Measurements from ENCODE around the gene CST8. TPM values are rescaled to one million over a fixed set of nuclear protein-coding genes. Genes with fewer than 3 reads are reported as not detected.

The CST8 gene
- total and polyA plus RNA-seq, 2 experiments from 2014 or later = not detected

DNA sequence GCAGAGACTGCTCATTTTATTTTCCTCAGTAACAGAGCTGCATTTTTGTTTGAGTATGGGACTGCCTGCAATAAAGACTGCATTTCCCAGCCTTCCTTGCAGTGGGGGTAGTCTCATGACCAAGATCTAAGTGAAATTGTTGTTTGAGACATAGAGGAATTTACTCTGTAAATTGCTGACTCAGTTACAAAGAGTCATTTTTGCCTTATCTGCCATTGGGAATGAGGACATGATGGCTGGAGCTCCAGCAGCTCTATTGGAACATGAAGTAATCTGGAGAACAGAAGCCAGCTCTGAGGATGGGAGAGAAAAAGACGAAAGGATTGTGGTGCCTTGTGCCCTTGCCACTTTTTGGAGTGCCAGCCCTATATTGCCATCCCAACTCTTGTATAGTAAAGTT lies 36.1 kb upstream of the CST8 start:
- TF ChIP-seq STAT1 (IDR thresholded peaks at IDR 0.05; ENCODE audit: unreplicated experiment) = no peak
- TF ChIP-seq, protein P1, sequence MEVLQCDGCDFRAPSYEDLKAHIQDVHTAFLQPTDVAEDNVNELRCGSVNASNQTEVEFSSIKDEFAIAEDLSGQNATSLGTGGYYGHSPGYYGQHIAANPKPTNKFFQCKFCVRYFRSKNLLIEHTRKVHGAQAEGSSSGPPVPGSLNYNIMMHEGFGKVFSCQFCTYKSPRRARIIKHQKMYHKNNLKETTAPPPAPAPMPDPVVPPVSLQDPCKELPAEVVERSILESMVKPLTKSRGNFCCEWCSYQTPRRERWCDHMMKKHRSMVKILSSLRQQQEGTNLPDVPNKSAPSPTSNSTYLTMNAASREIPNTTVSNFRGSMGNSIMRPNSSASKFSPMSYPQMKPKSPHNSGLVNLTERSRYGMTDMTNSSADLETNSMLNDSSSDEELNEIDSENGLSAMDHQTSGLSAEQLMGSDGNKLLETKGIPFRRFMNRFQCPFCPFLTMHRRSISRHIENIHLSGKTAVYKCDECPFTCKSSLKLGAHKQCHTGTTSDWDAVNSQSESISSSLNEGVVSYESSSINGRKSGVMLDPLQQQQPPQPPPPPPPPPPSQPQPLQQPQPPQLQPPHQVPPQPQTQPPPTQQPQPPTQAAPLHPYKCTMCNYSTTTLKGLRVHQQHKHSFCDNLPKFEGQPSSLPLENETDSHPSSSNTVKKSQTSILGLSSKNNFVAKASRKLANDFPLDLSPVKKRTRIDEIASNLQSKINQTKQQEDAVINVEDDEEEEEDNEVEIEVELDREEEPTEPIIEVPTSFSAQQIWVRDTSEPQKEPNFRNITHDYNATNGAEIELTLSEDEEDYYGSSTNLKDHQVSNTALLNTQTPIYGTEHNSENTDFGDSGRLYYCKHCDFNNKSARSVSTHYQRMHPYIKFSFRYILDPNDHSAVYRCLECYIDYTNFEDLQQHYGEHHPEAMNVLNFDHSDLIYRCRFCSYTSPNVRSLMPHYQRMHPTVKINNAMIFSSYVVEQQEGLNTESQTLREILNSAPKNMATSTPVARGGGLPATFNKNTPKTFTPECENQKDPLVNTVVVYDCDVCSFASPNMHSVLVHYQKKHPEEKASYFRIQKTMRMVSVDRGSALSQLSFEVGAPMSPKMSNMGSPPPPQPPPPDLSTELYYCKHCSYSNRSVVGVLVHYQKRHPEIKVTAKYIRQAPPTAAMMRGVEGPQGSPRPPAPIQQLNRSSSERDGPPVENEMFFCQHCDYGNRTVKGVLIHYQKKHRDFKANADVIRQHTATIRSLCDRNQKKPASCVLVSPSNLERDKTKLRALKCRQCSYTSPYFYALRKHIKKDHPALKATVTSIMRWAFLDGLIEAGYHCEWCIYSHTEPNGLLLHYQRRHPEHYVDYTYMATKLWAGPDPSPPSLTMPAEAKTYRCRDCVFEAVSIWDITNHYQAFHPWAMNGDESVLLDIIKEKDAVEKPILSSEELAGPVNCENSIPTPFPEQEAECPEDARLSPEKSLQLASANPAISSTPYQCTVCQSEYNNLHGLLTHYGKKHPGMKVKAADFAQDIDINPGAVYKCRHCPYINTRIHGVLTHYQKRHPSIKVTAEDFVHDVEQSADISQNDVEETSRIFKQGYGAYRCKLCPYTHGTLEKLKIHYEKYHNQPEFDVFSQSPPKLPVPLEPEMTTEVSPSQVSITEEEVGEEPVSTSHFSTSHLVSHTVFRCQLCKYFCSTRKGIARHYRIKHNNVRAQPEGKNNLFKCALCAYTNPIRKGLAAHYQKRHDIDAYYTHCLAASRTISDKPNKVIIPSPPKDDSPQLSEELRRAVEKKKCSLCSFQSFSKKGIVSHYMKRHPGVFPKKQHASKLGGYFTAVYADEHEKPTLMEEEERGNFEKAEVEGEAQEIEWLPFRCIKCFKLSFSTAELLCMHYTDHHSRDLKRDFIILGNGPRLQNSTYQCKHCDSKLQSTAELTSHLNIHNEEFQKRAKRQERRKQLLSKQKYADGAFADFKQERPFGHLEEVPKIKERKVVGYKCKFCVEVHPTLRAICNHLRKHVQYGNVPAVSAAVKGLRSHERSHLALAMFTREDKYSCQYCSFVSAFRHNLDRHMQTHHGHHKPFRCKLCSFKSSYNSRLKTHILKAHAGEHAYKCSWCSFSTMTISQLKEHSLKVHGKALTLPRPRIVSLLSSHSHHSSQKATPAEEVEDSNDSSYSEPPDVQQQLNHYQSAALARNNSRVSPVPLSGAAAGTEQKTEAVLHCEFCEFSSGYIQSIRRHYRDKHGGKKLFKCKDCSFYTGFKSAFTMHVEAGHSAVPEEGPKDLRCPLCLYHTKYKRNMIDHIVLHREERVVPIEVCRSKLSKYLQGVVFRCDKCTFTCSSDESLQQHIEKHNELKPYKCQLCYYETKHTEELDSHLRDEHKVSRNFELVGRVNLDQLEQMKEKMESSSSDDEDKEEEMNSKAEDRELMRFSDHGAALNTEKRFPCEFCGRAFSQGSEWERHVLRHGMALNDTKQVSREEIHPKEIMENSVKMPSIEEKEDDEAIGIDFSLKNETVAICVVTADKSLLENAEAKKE (CRISPR knock-in tag; IDR thresholded peaks at IDR 0.05) = no peak
- TF ChIP-seq EZH2 (IDR thresholded peaks at IDR 0.05; ENCODE audit: low read depth, unreplicated experiment) = no peak
- TF ChIP-seq JUNB (IDR thresholded peaks at IDR 0.05; ENCODE audit: unreplicated experiment) = no peak
- TF ChIP-seq, protein P2, sequence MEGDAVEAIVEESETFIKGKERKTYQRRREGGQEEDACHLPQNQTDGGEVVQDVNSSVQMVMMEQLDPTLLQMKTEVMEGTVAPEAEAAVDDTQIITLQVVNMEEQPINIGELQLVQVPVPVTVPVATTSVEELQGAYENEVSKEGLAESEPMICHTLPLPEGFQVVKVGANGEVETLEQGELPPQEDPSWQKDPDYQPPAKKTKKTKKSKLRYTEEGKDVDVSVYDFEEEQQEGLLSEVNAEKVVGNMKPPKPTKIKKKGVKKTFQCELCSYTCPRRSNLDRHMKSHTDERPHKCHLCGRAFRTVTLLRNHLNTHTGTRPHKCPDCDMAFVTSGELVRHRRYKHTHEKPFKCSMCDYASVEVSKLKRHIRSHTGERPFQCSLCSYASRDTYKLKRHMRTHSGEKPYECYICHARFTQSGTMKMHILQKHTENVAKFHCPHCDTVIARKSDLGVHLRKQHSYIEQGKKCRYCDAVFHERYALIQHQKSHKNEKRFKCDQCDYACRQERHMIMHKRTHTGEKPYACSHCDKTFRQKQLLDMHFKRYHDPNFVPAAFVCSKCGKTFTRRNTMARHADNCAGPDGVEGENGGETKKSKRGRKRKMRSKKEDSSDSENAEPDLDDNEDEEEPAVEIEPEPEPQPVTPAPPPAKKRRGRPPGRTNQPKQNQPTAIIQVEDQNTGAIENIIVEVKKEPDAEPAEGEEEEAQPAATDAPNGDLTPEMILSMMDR (conservative IDR thresholded peaks at IDR 0.05; ENCODE audit: low read depth in 2 of 2) = no peak
- TF ChIP-seq POLR2AphosphoS5 (IDR thresholded peaks at IDR 0.05; ENCODE audit: low read depth) = no peak
- TF ChIP-seq, protein P3, sequence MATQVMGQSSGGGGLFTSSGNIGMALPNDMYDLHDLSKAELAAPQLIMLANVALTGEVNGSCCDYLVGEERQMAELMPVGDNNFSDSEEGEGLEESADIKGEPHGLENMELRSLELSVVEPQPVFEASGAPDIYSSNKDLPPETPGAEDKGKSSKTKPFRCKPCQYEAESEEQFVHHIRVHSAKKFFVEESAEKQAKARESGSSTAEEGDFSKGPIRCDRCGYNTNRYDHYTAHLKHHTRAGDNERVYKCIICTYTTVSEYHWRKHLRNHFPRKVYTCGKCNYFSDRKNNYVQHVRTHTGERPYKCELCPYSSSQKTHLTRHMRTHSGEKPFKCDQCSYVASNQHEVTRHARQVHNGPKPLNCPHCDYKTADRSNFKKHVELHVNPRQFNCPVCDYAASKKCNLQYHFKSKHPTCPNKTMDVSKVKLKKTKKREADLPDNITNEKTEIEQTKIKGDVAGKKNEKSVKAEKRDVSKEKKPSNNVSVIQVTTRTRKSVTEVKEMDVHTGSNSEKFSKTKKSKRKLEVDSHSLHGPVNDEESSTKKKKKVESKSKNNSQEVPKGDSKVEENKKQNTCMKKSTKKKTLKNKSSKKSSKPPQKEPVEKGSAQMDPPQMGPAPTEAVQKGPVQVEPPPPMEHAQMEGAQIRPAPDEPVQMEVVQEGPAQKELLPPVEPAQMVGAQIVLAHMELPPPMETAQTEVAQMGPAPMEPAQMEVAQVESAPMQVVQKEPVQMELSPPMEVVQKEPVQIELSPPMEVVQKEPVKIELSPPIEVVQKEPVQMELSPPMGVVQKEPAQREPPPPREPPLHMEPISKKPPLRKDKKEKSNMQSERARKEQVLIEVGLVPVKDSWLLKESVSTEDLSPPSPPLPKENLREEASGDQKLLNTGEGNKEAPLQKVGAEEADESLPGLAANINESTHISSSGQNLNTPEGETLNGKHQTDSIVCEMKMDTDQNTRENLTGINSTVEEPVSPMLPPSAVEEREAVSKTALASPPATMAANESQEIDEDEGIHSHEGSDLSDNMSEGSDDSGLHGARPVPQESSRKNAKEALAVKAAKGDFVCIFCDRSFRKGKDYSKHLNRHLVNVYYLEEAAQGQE (IDR thresholded peaks at IDR 0.05; ENCODE audit: unreplicated experiment) = no peak
- no peak for TF ChIP-seq NANOG (IDR thresholded peaks at IDR 0.05; ENCODE audit: borderline replicate concordance)
- no peak for TF ChIP-seq CREB1 (CRISPR knock-in tag; IDR thresholded peaks at IDR 0.05; ENCODE audit: low read depth)
- TF ChIP-seq ZNF331 (CRISPR knock-in tag; IDR thresholded peaks at IDR 0.05; ENCODE audit: low read depth) = no peak
- TF ChIP-seq ZNF114 (CRISPR knock-in tag; IDR thresholded peaks at IDR 0.05) = no peak
- TF ChIP-seq, protein P4, sequence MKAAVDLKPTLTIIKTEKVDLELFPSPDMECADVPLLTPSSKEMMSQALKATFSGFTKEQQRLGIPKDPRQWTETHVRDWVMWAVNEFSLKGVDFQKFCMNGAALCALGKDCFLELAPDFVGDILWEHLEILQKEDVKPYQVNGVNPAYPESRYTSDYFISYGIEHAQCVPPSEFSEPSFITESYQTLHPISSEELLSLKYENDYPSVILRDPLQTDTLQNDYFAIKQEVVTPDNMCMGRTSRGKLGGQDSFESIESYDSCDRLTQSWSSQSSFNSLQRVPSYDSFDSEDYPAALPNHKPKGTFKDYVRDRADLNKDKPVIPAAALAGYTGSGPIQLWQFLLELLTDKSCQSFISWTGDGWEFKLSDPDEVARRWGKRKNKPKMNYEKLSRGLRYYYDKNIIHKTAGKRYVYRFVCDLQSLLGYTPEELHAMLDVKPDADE (IDR thresholded peaks at IDR 0.05) = no peak
- H3K4me1 ChIP-seq (ENCODE audit: insufficient read depth) = 0 out of 2 replicates have a peak, but pooled peaks cover under 1% of the 10 kb centered on the region
- Mint-ChIP-seq H3K9me3 (peaks cover 13% of the 10 kb centered on the region; the same call in 2 of the 3 replicates), H3K27me3 (ENCODE audit: insufficient read depth, low read depth, poor library complexity) (peaks cover 16% of the 10 kb centered on the region), H3K4me3 (no peak overlapping the region), H3K36me3 (ENCODE audit: low read depth) (peaks cover 7% of the 10 kb centered on the region; the same call in 2 of the 3 replicates), H3K4me1 (peaks cover 10% of the 10 kb centered on the region; the same call in 2 of the 3 replicates), H3K27ac (no peak overlapping the region)
- H2AFZ ChIP-seq = no peak overlapping the region
- H4K20me1 ChIP-seq (replicated peaks; ENCODE audit: insufficient read depth) = no peaks in the 10 kb centered on the region
- DNase-seq (ENCODE audit: low spot score) = no peak
- H3K4me3 ChIP-seq = no peak overlapping the region
- no peaks in the 10 kb centered on the region for H3K27me3 ChIP-seq (ENCODE audit: insufficient read depth)
- H3K79me2 ChIP-seq (replicated peaks; ENCODE audit: insufficient read depth) = no peaks in the 10 kb centered on the region
- no peak for ATAC-seq
- H3F3A ChIP-seq (replicated peaks; ENCODE audit: low read depth) = no peaks in the 10 kb centered on the region
- H3K9me2 ChIP-seq (ENCODE audit: insufficient read depth) = peaks cover 4% of the 10 kb centered on the region; the same call in 1 of the 2 replicates
- no peak overlapping the region for H3K27ac ChIP-seq (ENCODE audit: low read depth)
- H3K4me2 ChIP-seq = no peak overlapping the region
- no peaks in the 10 kb centered on the region for H3K36me3 ChIP-seq (ENCODE audit: insufficient read depth)

All from GM23338 (cell line).